ENCODE measurements around the gene MRPL55. TPM values are rescaled to one million over a fixed set of nuclear protein-coding genes. Genes with fewer than 3 reads are reported as not detected.

Gene MRPL55
- total and polyA plus RNA-seq, 2 of the 13 experiments (the other 11 are each of a cell fraction or from before 2014, with no cell fraction given): 58.6 to 92.9 TPM

- H3K27me3 ChIP-seq (ENCODE audit: control insufficient read depth in 1 of 2, insufficient read depth in 2 of 2, low read length in 2 of 2): no peaks in the 10 kb centered on the region; a peak in 1 of 5 replicates
- CTCF ChIA-PET (ENCODE audit: low intra/inter-chr PET ratio, low total read pairs): no interaction called here
- POLR2A ChIA-PET: interaction anchor here (2.0 to 2.8 kb wide), 2 partner anchors 7 to 9 kb away, joined by 5 to 16 read pairs; partner anchors contain the start of gene GJC2
- H3K9me3 ChIP-seq (ENCODE audit: low read length): no peaks in the 10 kb centered on the region
- no peak overlapping the region for H3K9ac ChIP-seq (ENCODE audit: insufficient read depth, low read depth, low read length)
- DNase-seq (ENCODE audit: low spot score) (no peak), ATAC-seq (no peak), FAIRE-seq (no peak)
- BruUV-seq (replicated peaks): no TSS peak
- H3K4me3 ChIP-seq (replicated peaks in 1 of 3; ENCODE audit: insufficient read depth in 1 of 3, low read depth in 2 of 3, low read length in 3 of 3): no peak overlapping the region
- no peaks in the 10 kb centered on the region for H3K79me2 ChIP-seq (ENCODE audit: insufficient read depth, low read length)
- H4K20me1 ChIP-seq (ENCODE audit: insufficient read depth, low read length): peaks cover 3% of the 10 kb centered on the region; the same call in 1 of the 2 replicates
- intact Hi-C loops (cut with micrococcal nuclease; ENCODE audit: unreplicated experiment) (no loop called here), in situ Hi-C loops (cut with HindIII; ENCODE audit: extremely low pct_ligation_motif_present, low pct_unique_long_range_greater_than_20kb) (no loop called here)
- H3K4me1 ChIP-seq (ENCODE audit: insufficient read depth, low read length): peaks cover 40% of the 10 kb centered on the region
- 96% methylated on average over 57 of the region's 98 CpGs for WGBS (ENCODE audit: low lambda C conversion rate)
- no peak overlapping the region for H3K4me2 ChIP-seq (ENCODE audit: low read depth, low read length)
- H3K27ac ChIP-seq (ENCODE audit: extremely low read length, insufficient read depth, low read length): no peak overlapping the region
- no peaks in the 10 kb centered on the region for H3K36me3 ChIP-seq (replicated peaks in 1 of 2; ENCODE audit: control insufficient read depth in 1 of 2, insufficient read depth in 2 of 2, low read length in 2 of 2)
- H2AFZ ChIP-seq (ENCODE audit: low read length): no peak overlapping the region
- TF ChIP-seq SIN3B (IDR thresholded peaks at IDR 0.05; ENCODE audit: low read length): no peak
- TF ChIP-seq RFX5 (IDR thresholded peaks at IDR 0.05; ENCODE audit: low read depth, low read length): no peak
Observed at GRCh38 chr1:228158151-228159007, 49.3 kb upstream of the MRPL55 start.

DNA sequence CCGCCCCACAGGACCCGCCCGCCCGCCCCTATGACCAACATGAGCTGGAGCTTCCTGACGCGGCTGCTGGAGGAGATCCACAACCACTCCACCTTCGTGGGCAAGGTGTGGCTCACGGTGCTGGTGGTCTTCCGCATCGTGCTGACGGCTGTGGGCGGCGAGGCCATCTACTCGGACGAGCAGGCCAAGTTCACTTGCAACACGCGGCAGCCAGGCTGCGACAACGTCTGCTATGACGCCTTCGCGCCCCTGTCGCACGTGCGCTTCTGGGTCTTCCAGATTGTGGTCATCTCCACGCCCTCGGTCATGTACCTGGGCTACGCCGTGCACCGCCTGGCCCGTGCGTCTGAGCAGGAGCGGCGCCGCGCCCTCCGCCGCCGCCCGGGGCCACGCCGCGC lies 48.6 kb upstream of the MRPL55 start:
- Histone ChIP-seq H3K9me3 (ENCODE audit: low read length) (no peaks in the 10 kb centered on the region), H4K20me1 (ENCODE audit: insufficient read depth, low read length) (peaks cover 3% of the 10 kb centered on the region; the same call in 1 of the 2 replicates), H3K4me3 (replicated peaks in 1 of 3; ENCODE audit: insufficient read depth in 1 of 3, low read depth in 2 of 3, low read length in 3 of 3) (no peak overlapping the region), H3K27ac (ENCODE audit: extremely low read length, insufficient read depth, low read length) (no peak overlapping the region), H3K79me2 (ENCODE audit: insufficient read depth, low read length) (no peaks in the 10 kb centered on the region), H3K4me1 (ENCODE audit: insufficient read depth, low read length) (peaks cover 34% of the 10 kb centered on the region), H3K27me3 (ENCODE audit: control insufficient read depth in 1 of 2, insufficient read depth in 2 of 2, low read length in 2 of 2) (no peaks in the 10 kb centered on the region; a peak in 1 of 5 replicates), H3K36me3 (replicated peaks in 1 of 2; ENCODE audit: control insufficient read depth in 1 of 2, insufficient read depth in 2 of 2, low read length in 2 of 2) (no peaks in the 10 kb centered on the region), H2AFZ (ENCODE audit: low read length) (no peak overlapping the region), H3K9ac (ENCODE audit: insufficient read depth, low read depth, low read length) (no peak overlapping the region), H3K4me2 (ENCODE audit: low read depth, low read length) (no peak overlapping the region)
- no peak for ATAC-seq
- POLR2A ChIA-PET: interaction anchor here (1.4 kb wide), 1 partner anchor 8 kb away, joined by 8 read pairs; the partner anchor contains the start of gene IBA57
- intact Hi-C loops (cut with micrococcal nuclease; ENCODE audit: unreplicated experiment): no loop called here
- CTCF ChIA-PET (ENCODE audit: low intra/inter-chr PET ratio, low total read pairs): no interaction called here
- FAIRE-seq: no peak
- DNase-seq (ENCODE audit: low spot score): no peak
- in situ Hi-C loops (cut with HindIII; ENCODE audit: extremely low pct_ligation_motif_present, low pct_unique_long_range_greater_than_20kb): no loop called here
- BruUV-seq (replicated peaks): no TSS peak
- 95% methylated on average over 38 of the region's 43 CpGs for WGBS (ENCODE audit: low lambda C conversion rate)
- no peak for TF ChIP-seq CSRNP2 (CRISPR knock-in tag; conservative IDR thresholded peaks at IDR 0.05; ENCODE audit: low read depth)
- no peak for TF ChIP-seq CTCF (CRISPR knock-in tag; IDR thresholded peaks at IDR 0.05)
- TF ChIP-seq, protein P1, sequence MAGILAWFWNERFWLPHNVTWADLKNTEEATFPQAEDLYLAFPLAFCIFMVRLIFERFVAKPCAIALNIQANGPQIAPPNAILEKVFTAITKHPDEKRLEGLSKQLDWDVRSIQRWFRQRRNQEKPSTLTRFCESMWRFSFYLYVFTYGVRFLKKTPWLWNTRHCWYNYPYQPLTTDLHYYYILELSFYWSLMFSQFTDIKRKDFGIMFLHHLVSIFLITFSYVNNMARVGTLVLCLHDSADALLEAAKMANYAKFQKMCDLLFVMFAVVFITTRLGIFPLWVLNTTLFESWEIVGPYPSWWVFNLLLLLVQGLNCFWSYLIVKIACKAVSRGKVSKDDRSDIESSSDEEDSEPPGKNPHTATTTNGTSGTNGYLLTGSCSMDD (CRISPR knock-in tag; IDR thresholded peaks at IDR 0.05): no peak
- TF ChIP-seq CEBPB (IDR thresholded peaks at IDR 0.05; ENCODE audit: borderline replicate concordance, low read depth, low read length): no peak
- no peak for TF ChIP-seq MTA1 (CRISPR knock-in tag; IDR thresholded peaks at IDR 0.05; ENCODE audit: borderline replicate concordance)
- no peak for TF ChIP-seq MBD4 (IDR thresholded peaks at IDR 0.05; ENCODE audit: borderline replicate concordance, low read length)
- no peak for TF ChIP-seq ELF4 (CRISPR knock-in tag; IDR thresholded peaks at IDR 0.05; ENCODE audit: borderline replicate concordance)
- TF ChIP-seq SMAD9 (CRISPR knock-in tag; IDR thresholded peaks at IDR 0.05): no peak
- TF ChIP-seq, protein P2, sequence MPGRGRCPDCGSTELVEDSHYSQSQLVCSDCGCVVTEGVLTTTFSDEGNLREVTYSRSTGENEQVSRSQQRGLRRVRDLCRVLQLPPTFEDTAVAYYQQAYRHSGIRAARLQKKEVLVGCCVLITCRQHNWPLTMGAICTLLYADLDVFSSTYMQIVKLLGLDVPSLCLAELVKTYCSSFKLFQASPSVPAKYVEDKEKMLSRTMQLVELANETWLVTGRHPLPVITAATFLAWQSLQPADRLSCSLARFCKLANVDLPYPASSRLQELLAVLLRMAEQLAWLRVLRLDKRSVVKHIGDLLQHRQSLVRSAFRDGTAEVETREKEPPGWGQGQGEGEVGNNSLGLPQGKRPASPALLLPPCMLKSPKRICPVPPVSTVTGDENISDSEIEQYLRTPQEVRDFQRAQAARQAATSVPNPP (CRISPR knock-in tag; IDR thresholded peaks at IDR 0.05): no peak

Measured in HepG2 (cell line).